HUES48 (cell line): Measurements from ENCODE around the gene DHCR7.

Source experiments
- H3K27ac ChIP-seq: one replicate; pipeline ENCODE4 v1.7.0; 2013; ENCODE audit warnings: low read depth, low read length, inconsistent platforms
- H3K27me3 ChIP-seq: 2 replicates; pipeline ENCODE4 v1.6.1; 2013; ENCODE audit warnings: mild to moderate bottlenecking, low read length; ENCODE audit not compliant: control insufficient read depth, insufficient read depth
- H3K36me3 ChIP-seq: 2 replicates; pipeline ENCODE4 v1.6.1; 2013; ENCODE audit warnings: low read length; ENCODE audit not compliant: control insufficient read depth, insufficient read depth
- H3K4me1 ChIP-seq: 2 replicates; pipeline ENCODE4 v1.6.1; 2013; ENCODE audit warnings: mild to moderate bottlenecking, low read length; ENCODE audit not compliant: control insufficient read depth, insufficient read depth
- H3K4me3 ChIP-seq: 2 replicates; pipeline ENCODE4 v1.5.1; 2013; ENCODE audit warnings: mild to moderate bottlenecking, low read depth, low read length
- H3K9ac ChIP-seq: 2 replicates; pipeline ENCODE4 v1.6.1; 2013; ENCODE audit warnings: mild to moderate bottlenecking, low read depth, low read length, moderate library complexity
- H3K9me3 ChIP-seq: 2 replicates; pipeline ENCODE4 v1.6.1; 2013; ENCODE audit warnings: low read length; ENCODE audit not compliant: control insufficient read depth, insufficient read depth

The DHCR7 gene

GRCh38 chr11:71465054-71465453 lies 16.9 kb upstream of the DHCR7 start:
- Histone ChIP-seq H3K4me3 (no peak overlapping the region), H3K9me3 (no peaks in the 10 kb centered on the region; the same call in 1 of the 2 replicates), H3K36me3 (peaks cover 17% of the 10 kb centered on the region), H3K27ac (no peak overlapping the region), H3K4me1 (no peaks in the 10 kb centered on the region), H3K9ac (no peak overlapping the region), H3K27me3 (no peaks in the 10 kb centered on the region)

GRCh38 chr11:71463331-71464211 lies 15.4 kb upstream of the DHCR7 start:
- no peaks in the 10 kb centered on the region for H3K9me3 ChIP-seq
- H3K4me1 ChIP-seq = no peaks in the 10 kb centered on the region
- no peak overlapping the region for H3K27ac ChIP-seq
- no peaks in the 10 kb centered on the region for H3K27me3 ChIP-seq
- no peak overlapping the region for H3K4me3 ChIP-seq
- peaks cover 32% of the 10 kb centered on the region for H3K36me3 ChIP-seq
- H3K9ac ChIP-seq = no peak overlapping the region

GRCh38 chr11:71462726-71463125 lies 14.5 kb upstream of the DHCR7 start:
- Histone ChIP-seq H3K9me3 (no peaks in the 10 kb centered on the region), H3K9ac (no peak overlapping the region), H3K4me1 (no peaks in the 10 kb centered on the region), H3K27ac (no peak overlapping the region), H3K27me3 (no peaks in the 10 kb centered on the region), H3K4me3 (no peak overlapping the region), H3K36me3 (peaks cover 40% of the 10 kb centered on the region)

GRCh38 chr11:71461696-71462095 lies 13.5 kb upstream of the DHCR7 start:
- no peaks in the 10 kb centered on the region for H3K27me3 ChIP-seq
- no peak overlapping the region for H3K27ac ChIP-seq
- no peak overlapping the region for H3K4me3 ChIP-seq
- H3K4me1 ChIP-seq = no peaks in the 10 kb centered on the region
- no peak overlapping the region for H3K9ac ChIP-seq
- H3K36me3 ChIP-seq = peaks cover 48% of the 10 kb centered on the region
- no peaks in the 10 kb centered on the region for H3K9me3 ChIP-seq

GRCh38 chr11:71459767-71460320 lies 11.7 kb upstream of the DHCR7 start:
- H3K4me3 ChIP-seq = no peak overlapping the region
- H3K9me3 ChIP-seq = no peaks in the 10 kb centered on the region
- no peak overlapping the region for H3K9ac ChIP-seq
- H3K4me1 ChIP-seq = no peaks in the 10 kb centered on the region
- no peak overlapping the region for H3K27ac ChIP-seq
- H3K36me3 ChIP-seq = peaks cover 61% of the 10 kb centered on the region
- H3K27me3 ChIP-seq = no peaks in the 10 kb centered on the region

- Histone ChIP-seq H3K4me1 (no peaks in the 10 kb centered on the region), H3K36me3 (peaks cover 60% of the 10 kb centered on the region), H3K27ac (no peak overlapping the region), H3K4me3 (no peak overlapping the region), H3K9ac (no peak overlapping the region), H3K27me3 (no peaks in the 10 kb centered on the region), H3K9me3 (no peaks in the 10 kb centered on the region)
Observed at GRCh38 chr11:71459076-71459766, 11.0 kb upstream of the DHCR7 start.

GRCh38 chr11:71458146-71459070 lies 10.2 kb upstream of the DHCR7 start:
- no peak overlapping the region for H3K9ac ChIP-seq
- H3K27me3 ChIP-seq = no peaks in the 10 kb centered on the region
- no peaks in the 10 kb centered on the region for H3K9me3 ChIP-seq
- no peak overlapping the region for H3K27ac ChIP-seq
- no peak overlapping the region for H3K4me3 ChIP-seq
- H3K4me1 ChIP-seq = no peaks in the 10 kb centered on the region
- H3K36me3 ChIP-seq = peaks cover 59% of the 10 kb centered on the region

- H3K27me3 ChIP-seq = no peaks in the 10 kb centered on the region
- H3K9me3 ChIP-seq = no peaks in the 10 kb centered on the region
- H3K4me1 ChIP-seq = peaks cover 8% of the 10 kb centered on the region
- peaks cover 59% of the 10 kb centered on the region for H3K36me3 ChIP-seq
- no peak overlapping the region for H3K9ac ChIP-seq
- no peak overlapping the region for H3K4me3 ChIP-seq
- H3K27ac ChIP-seq = no peak overlapping the region
Observed at GRCh38 chr11:71456831-71457230, 8.6 kb upstream of the DHCR7 start.

- Histone ChIP-seq H3K36me3 (peaks cover 56% of the 10 kb centered on the region), H3K27ac (no peak overlapping the region), H3K4me1 (peaks cover 12% of the 10 kb centered on the region), H3K27me3 (no peaks in the 10 kb centered on the region), H3K9me3 (no peaks in the 10 kb centered on the region), H3K9ac (no peak overlapping the region), H3K4me3 (no peak overlapping the region)
Observed at GRCh38 chr11:71456294-71456693, 8.1 kb upstream of the DHCR7 start.

GRCh38 chr11:71454470-71455113 lies 6.4 kb upstream of the DHCR7 start:
- Histone ChIP-seq H3K27ac (no peak overlapping the region), H3K4me1 (peaks cover 17% of the 10 kb centered on the region)

More at GRCh38 chr11:71454470-71455113, 6.4 kb upstream of the DHCR7 start:
- Histone ChIP-seq H3K4me3 (no peak overlapping the region), H3K9ac (no peak overlapping the region), H3K27me3 (no peaks in the 10 kb centered on the region), H3K9me3 (no peaks in the 10 kb centered on the region), H3K36me3 (peaks cover 43% of the 10 kb centered on the region)
